ENCODE measurements around the gene GRIN2A.

DNA sequence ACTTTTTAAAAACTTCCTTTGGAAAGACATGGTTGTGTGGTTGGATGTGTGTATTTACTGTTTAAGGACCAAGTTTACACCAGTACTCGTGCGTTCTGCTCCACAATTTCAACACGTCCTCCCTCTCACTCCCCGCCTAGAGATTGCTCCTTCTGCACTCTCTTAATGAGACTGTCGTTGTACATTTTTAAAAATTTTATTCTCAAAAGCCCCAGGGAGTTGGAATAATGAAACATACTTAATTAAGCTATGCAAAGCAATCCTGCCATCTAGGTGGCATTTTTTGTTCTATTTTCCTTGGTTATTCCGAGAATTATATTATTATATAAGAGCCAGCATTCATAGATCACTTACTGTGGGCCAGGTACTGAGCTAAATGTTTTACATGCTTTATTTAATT lies 264.5 kb downstream of the GRIN2A start:
- TF ChIP-seq CTCF (IDR thresholded peaks at IDR 0.05; ENCODE audit: poor library complexity) (no peak), EZH2 (IDR thresholded peaks at IDR 0.05; ENCODE audit: borderline replicate concordance) (no peak), EZH2phosphoT487 (IDR thresholded peaks at IDR 0.05; ENCODE audit: low read depth, severe bottlenecking, unreplicated experiment) (no peak)

Measured in hepatocyte (in vitro differentiated cells).